IMR-90 (cell line): ENCODE results near the gene GPR107. TPM values are rescaled to one million over a fixed set of nuclear protein-coding genes. Genes with fewer than 3 reads are reported as not detected.

Experiments used
- ATAC-seq: fragments of 200-7000 bp; cut with Tn5 transposase; 2 replicates; pipeline ENCODE4 v1.9.1; 2020; ENCODE audit warnings: low read depth, mild to moderate bottlenecking, moderate library complexity
- BruUV-seq: library from RNA; stranded (reverse); fragments of 400-500 nt; replicated peaks from 2 replicates; lab custom pipeline; 2021; lab: Mats Ljungman, UMichigan
- CTCF ChIA-PET: fragments of 300-600 bp; formaldehyde crosslinking; extraction: SDS; loops from one replicate; lab custom pipeline; 2021; ENCODE audit warnings: antibody characterized with exemption; lab: Yijun Ruan, JAX
- POLR2A ChIA-PET: fragments of 300-600 bp; sonication (Branson Sonifier 250); formaldehyde crosslinking; loops from one replicate; lab custom pipeline; 2022; ENCODE audit warnings: antibody characterized with exemption; ENCODE audit not compliant: unreplicated experiment; lab: Charles Lee
- DNase-seq: peaks from one replicate; pipeline ENCODE4 v3.0.0; 2013
- H2AFZ ChIP-seq: replicated peaks from 2 replicates; pipeline ENCODE3; 2013; ENCODE audit warnings: low read length, mild to moderate bottlenecking; ENCODE audit not compliant: poor library complexity
- H2AK5ac ChIP-seq: 2 replicates; pipeline ENCODE4 v1.6.1; 2013; ENCODE audit warnings: low read depth, low read length, inconsistent platforms
- H2AK9ac ChIP-seq: replicated peaks from 2 replicates; pipeline ENCODE3; 2013; ENCODE audit warnings: mild to moderate bottlenecking, low read depth, low read length, moderate library complexity; ENCODE audit not compliant: poor library complexity
- H2BK120ac ChIP-seq: 2 replicates; pipeline ENCODE4 v1.6.1; 2013; ENCODE audit warnings: low read depth, low read length, inconsistent platforms
- H2BK15ac ChIP-seq: 3 replicates; pipeline ENCODE4 v1.6.1; 2013; ENCODE audit warnings: low read depth, low read length, inconsistent platforms
- H2BK20ac ChIP-seq: 2 replicates; pipeline ENCODE4 v1.6.1; 2013; ENCODE audit warnings: low read depth, mild to moderate bottlenecking, inconsistent platforms, low read length, moderate library complexity
- H2BK5ac ChIP-seq: 2 replicates; pipeline ENCODE4 v1.6.1; 2013; ENCODE audit warnings: mild to moderate bottlenecking, low read depth, low read length, inconsistent platforms; ENCODE audit not compliant: poor library complexity, severe bottlenecking
- H3K14ac ChIP-seq: replicated peaks from 2 replicates; pipeline ENCODE4 v1.6.1; 2013; ENCODE audit warnings: low read depth, low read length, inconsistent platforms
- H3K18ac ChIP-seq: 2 replicates; pipeline ENCODE4 v1.6.1; 2013; ENCODE audit warnings: low read depth, low read length, control low read depth
- H3K23ac ChIP-seq: 2 replicates; pipeline ENCODE4 v1.6.1; 2013; ENCODE audit warnings: low read depth, low read length, inconsistent platforms
- H3K27ac ChIP-seq: 2 replicates; pipeline ENCODE4 v1.5.1; 2013; ENCODE audit warnings: mild to moderate bottlenecking, control low read depth, low read length; ENCODE audit not compliant: insufficient read depth
- H3K27me3 ChIP-seq: 2 replicates; pipeline ENCODE4 v1.6.1; 2013; ENCODE audit warnings: low read length; ENCODE audit not compliant: control insufficient read depth, insufficient read depth
- H3K36me3 ChIP-seq: 2 replicates; pipeline ENCODE4 v1.6.1; 2013; ENCODE audit warnings: low read length, mixed read lengths; ENCODE audit not compliant: control insufficient read depth, insufficient read depth
- H3K4ac ChIP-seq: 2 replicates; pipeline ENCODE4 v1.6.1; 2013; ENCODE audit warnings: low read depth, low read length, inconsistent platforms
- H3K4me1 ChIP-seq: 2 replicates; pipeline ENCODE4 v1.6.1; 2013; ENCODE audit warnings: low read length, mixed read lengths; ENCODE audit not compliant: control insufficient read depth, insufficient read depth
- H3K4me2 ChIP-seq: 2 replicates; pipeline ENCODE4 v1.6.1; 2013; ENCODE audit warnings: low read depth, mild to moderate bottlenecking, control low read depth, low read length, moderate library complexity
- H3K4me3 ChIP-seq: 2 replicates; pipeline ENCODE4 v1.5.1; 2013; ENCODE audit warnings: low read depth, mild to moderate bottlenecking, control low read depth, low read length, moderate library complexity; ENCODE audit not compliant: insufficient read depth
- H3K56ac ChIP-seq: 2 replicates; pipeline ENCODE4 v1.6.1; 2013; ENCODE audit warnings: low read length, inconsistent platforms; ENCODE audit not compliant: insufficient read depth; ENCODE audit errors: extremely low read depth
- H3K79me1 ChIP-seq, 2 experiments: 2 replicates each; pipeline ENCODE4 v1.6.1; 2013; ENCODE audit warnings: low read length in 2 of 2, inconsistent platforms in 1 of 2, low read depth in 1 of 2
- H3K9ac ChIP-seq: 2 replicates; pipeline ENCODE4 v1.6.1; 2013; ENCODE audit warnings: low read depth, low read length, control low read depth
- H3K9me1 ChIP-seq: 2 replicates; pipeline ENCODE4 v1.6.1; 2013; ENCODE audit warnings: low read length, inconsistent platforms; ENCODE audit not compliant: insufficient read depth
- H3K9me3 ChIP-seq: 2 replicates; pipeline ENCODE4 v1.6.1; 2013; ENCODE audit warnings: low read length; ENCODE audit not compliant: control insufficient read depth, insufficient read depth
- H4K20me1 ChIP-seq: 2 replicates; pipeline ENCODE4 v1.6.1; 2013; ENCODE audit warnings: low read length, inconsistent platforms; ENCODE audit not compliant: insufficient read depth
- H4K5ac ChIP-seq: 2 replicates; pipeline ENCODE4 v1.6.1; 2013; ENCODE audit warnings: mild to moderate bottlenecking, low read depth, low read length, control low read depth
- H4K8ac ChIP-seq, 2 experiments: 2 replicates each; pipeline ENCODE4 v1.6.1; 2013; ENCODE audit warnings: low read depth in 2 of 2, low read length in 2 of 2, control low read depth in 1 of 2, inconsistent platforms in 1 of 2
- H4K91ac ChIP-seq: 2 replicates; pipeline ENCODE4 v1.6.1; 2013; ENCODE audit warnings: low read depth, low read length, inconsistent platforms; ENCODE audit not compliant: insufficient read depth
- BHLHE40 ChIP-seq: fragments of 150-350 bp; IDR thresholded peaks from 2 replicates; pipeline ENCODE4 v1.6.1; 2016; ENCODE audit warnings: mild to moderate bottlenecking, low read depth, low read length
- FOS ChIP-seq: fragments of 150-350 bp; IDR thresholded peaks from 2 replicates; pipeline ENCODE4 v1.6.1; 2016; ENCODE audit warnings: low read depth, low read length
- MAFK ChIP-seq: IDR thresholded peaks from 2 replicates; pipeline ENCODE4 v1.6.1; 2012; ENCODE audit warnings: low read depth, low read length, improper control_type of control experiment
- MAZ ChIP-seq: IDR thresholded peaks from 2 replicates; pipeline ENCODE4 v1.6.1; 2012; ENCODE audit warnings: low read depth, mild to moderate bottlenecking, low read length, improper control_type of control experiment, moderate library complexity, borderline replicate concordance
- MXI1 ChIP-seq: IDR thresholded peaks from 2 replicates; pipeline ENCODE4 v1.6.1; 2012; ENCODE audit warnings: low read depth, mild to moderate bottlenecking, low read length, moderate library complexity, borderline replicate concordance
- NFE2L2 ChIP-seq: fragments of 150-350 bp; IDR thresholded peaks from 2 replicates; pipeline ENCODE4 v1.6.1; 2016; ENCODE audit warnings: low read depth, mild to moderate bottlenecking, low read length
- POLR2A ChIP-seq: IDR thresholded peaks from 2 replicates; pipeline ENCODE4 v1.6.1; 2012; ENCODE audit warnings: mild to moderate bottlenecking, low read depth, low read length
- RFX5 ChIP-seq: IDR thresholded peaks from 2 replicates; pipeline ENCODE4 v1.8.0; 2012; ENCODE audit warnings: low read depth, mild to moderate bottlenecking, low read length, moderate library complexity
- SMC3 ChIP-seq: fragments of 150-350 bp; IDR thresholded peaks from 2 replicates; pipeline ENCODE4 v1.6.1; 2016; ENCODE audit warnings: low read depth, mild to moderate bottlenecking, antibody characterized with exemption, low read length, moderate library complexity
- WGBS, 2 experiments: methylation state at CpG; one replicate each; pipeline versions ENCODE4 v1.1.5 to v1.1.7; 2013; ENCODE audit warnings: missing lambda C conversion rate in 2 of 2; ENCODE audit not compliant: insufficient read length in 1 of 2; ENCODE audit errors: extremely low coverage in 2 of 2; 5-methylcytosine and 5-hydroxymethylcytosine counted together
- dilution Hi-C: fragments of 300-500 bp; cut with HindIII; formaldehyde crosslinking; loops from one replicate; pipeline ENCODE4 v1.14.3; 2018; ENCODE audit warnings: low sequenced_read_pairs; ENCODE audit not compliant: unreplicated experiment
- in situ Hi-C: fragments of 300-500 bp; cut with MboI; formaldehyde crosslinking; loops from 3 replicates; pipeline ENCODE4 v1.14.3; 2019; ENCODE audit warnings: low sequenced_read_pairs, inconsistent platforms, mixed read lengths
- intact Hi-C: fragments of 100-400 bp; cut with micrococcal nuclease; formaldehyde crosslinking; loops from 2 replicates; pipeline ENCODE4 v1.10.0; 2022
- polyA plus RNA-seq, 3 experiments: library from polyadenylated mRNA; depleted of rRNA; stranded (reverse); fragments of >200 nt; gene quantifications; 2 replicates each; pipeline ENCODE4 v1.2.3, GENCODE V29; 2012; ENCODE audit warnings: low replicate concordance in 1 of 3
- total RNA-seq: library from RNA; depleted of rRNA; stranded (reverse); fragments of >200 nt; gene quantifications from 2 replicates; pipeline ENCODE4 v1.2.3, GENCODE V29; 2012

GPR107 gene
- total and polyA plus RNA-seq, 2 of the 4 experiments (the other 2 are of a cell fraction) = 16.7 to 21.6 TPM

- H2BK5ac ChIP-seq = no peak overlapping the region
- no peaks in the 10 kb centered on the region for H3K9me3 ChIP-seq
- POLR2A ChIA-PET = no interaction called here
- TF ChIP-seq BHLHE40 (no peak), FOS (no peak), SMC3 (no peak), MXI1 (no peak), RFX5 (no peak), MAZ (no peak), NFE2L2 (no peak), MAFK (no peak), POLR2A (no peak)
- H2AFZ ChIP-seq = no peak overlapping the region
- ATAC-seq (no peak), DNase-seq (no peak)
- in situ Hi-C loops (loop anchor here (25.0 kb wide), 1 partner anchor 162 kb away; no protein-coding TSS in a partner anchor), intact Hi-C loops (no loop called here), dilution Hi-C loops (no loop called here)
- H3K36me3 ChIP-seq = no peaks in the 10 kb centered on the region
- H3K27ac ChIP-seq = no peak overlapping the region
- no peak overlapping the region for H4K91ac ChIP-seq
- H2AK5ac ChIP-seq = no peak overlapping the region
- no peak overlapping the region for H2BK15ac ChIP-seq
- H3K56ac ChIP-seq = no peak overlapping the region
- WGBS, 2 experiments = no CpG with 5 or more reads among the region's 11 CpGs
- H4K5ac ChIP-seq = no peak overlapping the region
- H3K14ac ChIP-seq = no peak overlapping the region
- H4K20me1 ChIP-seq = no peaks in the 10 kb centered on the region
- H3K18ac ChIP-seq = no peak overlapping the region
- H3K4ac ChIP-seq = no peak overlapping the region
- no peak overlapping the region for H2BK20ac ChIP-seq
- peaks cover 14 to 34% of the 10 kb centered on the region in 2 experiments for H3K79me1 ChIP-seq
- H3K27me3 ChIP-seq = no peaks in the 10 kb centered on the region
- CTCF ChIA-PET = interaction anchor here (0.6 kb wide), 1 partner anchor 201 kb away, joined by 4 read pairs; no protein-coding TSS in a partner anchor
- no peak overlapping the region for H3K9ac ChIP-seq
- no peak overlapping the region for H2AK9ac ChIP-seq
- 0 out of 2 replicates have a peak, but pooled peaks cover 2% of the 10 kb centered on the region for H3K9me1 ChIP-seq
- BruUV-seq = no TSS peak
- no peak overlapping the region for H3K4me3 ChIP-seq
- no peak overlapping the region for H3K4me2 ChIP-seq
- no peak overlapping the region for H4K8ac ChIP-seq
- no peaks in the 10 kb centered on the region for H3K4me1 ChIP-seq
- no peak overlapping the region for H3K23ac ChIP-seq
- no peak overlapping the region for H2BK120ac ChIP-seq
Measured at GRCh38 chr9:130049431-130050210, 4.1 kb upstream of the GPR107 start.
